Neural progenitor cell (in vitro differentiated cells): ENCODE measurements around the gene DOCK4. TPM values are rescaled to one million over a fixed set of nuclear protein-coding genes. Genes with fewer than 3 reads are reported as not detected.

Source experiments
- DNase-seq: peaks from one replicate; pipeline ENCODE4 v3.0.0-alpha.2; 2016; ENCODE audit warnings: low spot score
- H2AFZ ChIP-seq: fragments of 200-600 bp; sonication (generic); replicated peaks from 2 replicates; pipeline ENCODE4 v1.6.1; 2016; ENCODE audit warnings: antibody characterized with exemption
- H3F3A ChIP-seq: fragments of 200-600 bp; sonication (generic); 2 replicates; pipeline ENCODE4 v1.6.1; 2016; ENCODE audit warnings: antibody characterized with exemption, low read depth
- H3K27ac ChIP-seq: fragments of 200-600 bp; sonication (generic); 2 replicates; pipeline ENCODE4 v1.5.1; 2016; ENCODE audit warnings: mild to moderate bottlenecking
- H3K27me3 ChIP-seq: fragments of 200-600 bp; sonication (generic); 2 replicates; pipeline ENCODE4 v1.6.1; 2016; ENCODE audit warnings: mild to moderate bottlenecking, moderate library complexity
- H3K36me3 ChIP-seq: fragments of 200-600 bp; sonication (generic); 2 replicates; pipeline ENCODE4 v1.5.1; 2016
- H3K4me1 ChIP-seq: fragments of 200-600 bp; sonication (generic); 2 replicates; pipeline ENCODE4 v1.6.1; 2016; ENCODE audit warnings: mixed run types
- H3K4me2 ChIP-seq: fragments of 200-600 bp; sonication (generic); 2 replicates; pipeline ENCODE4 v1.6.1; 2016
- H3K4me3 ChIP-seq: fragments of 200-600 bp; sonication (generic); 2 replicates; pipeline ENCODE4 v1.5.1; 2016
- H3K79me2 ChIP-seq: fragments of 200-600 bp; sonication (generic); 2 replicates; pipeline ENCODE4 v1.6.1; 2016; ENCODE audit warnings: low read depth
- H3K9ac ChIP-seq: fragments of 200-600 bp; sonication (generic); 2 replicates; pipeline ENCODE4 v1.6.1; 2016
- H3K9me3 ChIP-seq: fragments of 200-600 bp; sonication (generic); 2 replicates; pipeline ENCODE4 v1.5.1; 2016; ENCODE audit warnings: low read depth
- H4K20me1 ChIP-seq: fragments of 200-600 bp; sonication (generic); 2 replicates; pipeline ENCODE4 v1.6.1; 2016; ENCODE audit warnings: low read depth
- H3K27ac Mint-ChIP-seq: 3 replicates; pipeline ENCODE4 v1.8.0; 2021; ENCODE audit warnings: mixed read lengths
- H3K27me3 Mint-ChIP-seq: 2 replicates; pipeline ENCODE4 v1.8.0; 2022; ENCODE audit warnings: low read depth, mild to moderate bottlenecking, inconsistent platforms, moderate library complexity, mixed read lengths; ENCODE audit not compliant: insufficient read depth
- H3K36me3 Mint-ChIP-seq: 3 replicates; pipeline ENCODE4 v1.8.0; 2021; ENCODE audit warnings: mixed read lengths
- H3K4me1 Mint-ChIP-seq: 3 replicates; pipeline ENCODE4 v1.8.0; 2021; ENCODE audit warnings: mixed read lengths
- H3K4me3 Mint-ChIP-seq: 3 replicates; pipeline ENCODE4 v1.8.0; 2021; ENCODE audit warnings: mild to moderate bottlenecking, moderate library complexity, mixed read lengths
- H3K9me3 Mint-ChIP-seq: 3 replicates; pipeline ENCODE4 v1.8.0; 2020; ENCODE audit warnings: mixed read lengths
- EZH2 ChIP-seq: fragments of 200-600 bp; sonication (generic); IDR thresholded peaks from 2 replicates; pipeline ENCODE4 v1.6.1; 2017; ENCODE audit warnings: antibody characterized with exemption, mild to moderate bottlenecking, moderate library complexity
- EZH2phosphoT487 ChIP-seq: fragments of 200-600 bp; sonication (generic); IDR thresholded peaks from 2 replicates; pipeline ENCODE4 v1.6.1; 2017; ENCODE audit warnings: antibody characterized with exemption
- total RNA-seq: library from RNA; depleted of rRNA; stranded (reverse); fragments of >200 nt; gene quantifications from 2 replicates; pipeline ENCODE4 v1.2.3, GENCODE V29; 2015; ENCODE audit warnings: low replicate concordance
- TF ChIP-seq, protein P1 (sequence below): fragments of 200-600 bp; sonication (generic); IDR thresholded peaks from 2 replicates; pipeline ENCODE4 v1.5.1; 2017; ENCODE audit warnings: antibody characterized with exemption, mild to moderate bottlenecking

Gene DOCK4
- total RNA-seq, 1 donor from 2014 or later = 11.4 TPM

DNA sequence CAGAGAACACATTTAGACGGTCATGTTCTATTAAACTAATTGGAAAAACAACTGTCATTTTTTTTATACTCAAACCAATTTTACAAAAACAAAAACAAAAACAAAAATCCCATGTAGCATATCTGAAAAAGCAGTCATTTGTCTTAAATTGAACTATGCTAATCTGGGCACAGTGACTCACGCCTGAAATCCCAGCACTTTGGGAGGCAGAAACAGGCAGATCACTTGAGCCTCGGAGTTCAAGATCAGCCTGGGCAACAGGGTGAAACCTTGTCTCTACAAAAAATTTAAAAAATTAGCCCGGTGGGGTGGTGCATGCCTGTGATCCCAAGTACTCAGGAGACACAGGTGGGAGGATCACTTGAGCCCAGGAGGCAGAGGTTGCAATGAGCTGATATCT lies 253.4 kb downstream of the DOCK4 start:
- no peak for TF ChIP-seq EZH2phosphoT487
- TF ChIP-seq EZH2 = no peak
- TF ChIP-seq, protein P1, sequence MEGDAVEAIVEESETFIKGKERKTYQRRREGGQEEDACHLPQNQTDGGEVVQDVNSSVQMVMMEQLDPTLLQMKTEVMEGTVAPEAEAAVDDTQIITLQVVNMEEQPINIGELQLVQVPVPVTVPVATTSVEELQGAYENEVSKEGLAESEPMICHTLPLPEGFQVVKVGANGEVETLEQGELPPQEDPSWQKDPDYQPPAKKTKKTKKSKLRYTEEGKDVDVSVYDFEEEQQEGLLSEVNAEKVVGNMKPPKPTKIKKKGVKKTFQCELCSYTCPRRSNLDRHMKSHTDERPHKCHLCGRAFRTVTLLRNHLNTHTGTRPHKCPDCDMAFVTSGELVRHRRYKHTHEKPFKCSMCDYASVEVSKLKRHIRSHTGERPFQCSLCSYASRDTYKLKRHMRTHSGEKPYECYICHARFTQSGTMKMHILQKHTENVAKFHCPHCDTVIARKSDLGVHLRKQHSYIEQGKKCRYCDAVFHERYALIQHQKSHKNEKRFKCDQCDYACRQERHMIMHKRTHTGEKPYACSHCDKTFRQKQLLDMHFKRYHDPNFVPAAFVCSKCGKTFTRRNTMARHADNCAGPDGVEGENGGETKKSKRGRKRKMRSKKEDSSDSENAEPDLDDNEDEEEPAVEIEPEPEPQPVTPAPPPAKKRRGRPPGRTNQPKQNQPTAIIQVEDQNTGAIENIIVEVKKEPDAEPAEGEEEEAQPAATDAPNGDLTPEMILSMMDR = no peak
- Mint-ChIP-seq H3K36me3 (no peaks in the 10 kb centered on the region), H3K27ac (no peak overlapping the region), H3K4me3 (no peak overlapping the region), H3K4me1 (peaks cover 13% of the 10 kb centered on the region), H3K27me3 (no peaks in the 10 kb centered on the region), H3K9me3 (no peaks in the 10 kb centered on the region)
- DNase-seq = no peak
- Histone ChIP-seq H3F3A (no peaks in the 10 kb centered on the region), H3K9me3 (no peaks in the 10 kb centered on the region), H4K20me1 (no peaks in the 10 kb centered on the region), H3K4me1 (peaks cover 9% of the 10 kb centered on the region), H3K36me3 (no peaks in the 10 kb centered on the region), H3K27ac (no peak overlapping the region), H3K4me3 (no peak overlapping the region), H3K27me3 (no peaks in the 10 kb centered on the region), H3K9ac (no peak overlapping the region), H2AFZ (no peak overlapping the region), H3K79me2 (no peaks in the 10 kb centered on the region), H3K4me2 (no peak overlapping the region)

DNA sequence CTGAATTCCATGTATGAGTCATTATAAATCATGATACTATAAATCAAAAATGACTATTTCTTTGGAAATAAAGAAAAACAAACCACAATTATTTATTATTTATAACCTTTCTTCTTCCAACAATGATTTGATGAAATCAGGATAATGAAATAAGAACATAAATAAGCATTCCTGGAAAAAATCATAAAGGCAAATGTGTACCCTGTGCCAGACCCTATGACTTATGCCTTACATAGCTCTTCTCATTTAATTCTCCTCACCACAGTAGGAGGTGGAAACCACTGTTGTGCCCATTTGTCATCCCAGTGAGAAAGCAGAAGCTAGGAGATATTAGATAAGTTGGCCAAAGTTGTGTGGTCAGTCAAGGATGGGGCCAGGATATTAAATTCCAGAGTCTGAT lies 255.1 kb downstream of the DOCK4 start:
- H3K4me3 ChIP-seq = no peak overlapping the region
- H3K9me3 Mint-ChIP-seq = no peaks in the 10 kb centered on the region
- H3K9me3 ChIP-seq = no peaks in the 10 kb centered on the region
- H3K4me3 Mint-ChIP-seq = no peak overlapping the region
- H3K4me1 ChIP-seq = peaks cover 9% of the 10 kb centered on the region
- H3F3A ChIP-seq = no peaks in the 10 kb centered on the region
- no peaks in the 10 kb centered on the region for H3K36me3 ChIP-seq
- no peaks in the 10 kb centered on the region for H3K27me3 ChIP-seq
- no peak overlapping the region for H3K4me2 ChIP-seq
- H3K27me3 Mint-ChIP-seq = no peaks in the 10 kb centered on the region
- TF ChIP-seq, protein P1 = no peak
- TF ChIP-seq EZH2 = no peak
- no peak for TF ChIP-seq EZH2phosphoT487
- no peaks in the 10 kb centered on the region for H3K79me2 ChIP-seq
- peaks cover 2% of the 10 kb centered on the region for H3K36me3 Mint-ChIP-seq
- H3K9ac ChIP-seq = no peak overlapping the region
- H3K27ac ChIP-seq = no peak overlapping the region
- no peaks in the 10 kb centered on the region for H4K20me1 ChIP-seq
- peaks cover 8% of the 10 kb centered on the region for H3K4me1 Mint-ChIP-seq
- H2AFZ ChIP-seq = no peak overlapping the region
- H3K27ac Mint-ChIP-seq = no peak overlapping the region
- no peak for DNase-seq

DNA sequence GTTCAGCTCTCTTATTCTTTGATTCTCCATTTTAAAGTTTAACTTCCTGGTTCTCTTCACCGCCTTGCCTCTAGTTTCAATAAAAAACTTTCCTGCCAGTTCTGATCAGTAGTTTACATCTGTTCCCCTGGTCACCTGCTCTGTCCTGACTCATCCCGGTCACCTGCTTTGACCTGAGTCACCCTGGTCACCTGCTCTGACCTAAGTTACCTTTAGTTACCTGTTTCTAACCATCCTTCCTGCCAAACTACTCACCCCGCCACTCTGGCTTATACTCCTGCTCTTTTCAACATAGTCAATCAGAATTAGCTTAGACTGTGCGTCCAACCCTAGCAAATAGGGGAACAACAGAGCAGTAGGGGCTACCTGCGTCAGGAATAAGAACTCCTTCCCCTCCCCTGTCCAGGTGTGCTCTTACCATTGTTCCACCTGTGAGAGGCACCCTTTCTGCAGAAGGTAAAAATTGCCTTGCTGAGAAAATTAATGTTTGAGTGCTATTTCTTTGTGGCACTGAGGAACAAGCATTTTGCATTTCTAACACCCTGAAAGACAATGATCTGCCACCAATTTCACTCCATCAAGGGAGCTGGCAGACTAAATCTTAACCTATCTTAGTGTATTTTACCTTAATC lies 263.6 kb downstream of the DOCK4 start:
- H3K4me2 ChIP-seq = no peak overlapping the region
- H3K27ac Mint-ChIP-seq = no peak overlapping the region
- peaks cover 18% of the 10 kb centered on the region for H3K9me3 Mint-ChIP-seq
- TF ChIP-seq, protein P1 = no peak
- TF ChIP-seq EZH2 (no peak), EZH2phosphoT487 (no peak)
- no peaks in the 10 kb centered on the region for H3K27me3 Mint-ChIP-seq
- no peak overlapping the region for H3K4me3 ChIP-seq
- H3K4me1 Mint-ChIP-seq = no peaks in the 10 kb centered on the region
- H3K4me1 ChIP-seq = peaks cover 3% of the 10 kb centered on the region
- H3K36me3 Mint-ChIP-seq = peaks cover 36% of the 10 kb centered on the region
- H3K9ac ChIP-seq = no peak overlapping the region
- H3F3A ChIP-seq = peaks cover 2% of the 10 kb centered on the region
- H2AFZ ChIP-seq = no peak overlapping the region
- no peaks in the 10 kb centered on the region for H3K9me3 ChIP-seq
- no peak overlapping the region for H3K27ac ChIP-seq
- H3K4me3 Mint-ChIP-seq = no peak overlapping the region
- no peaks in the 10 kb centered on the region for H3K36me3 ChIP-seq
- no peak for DNase-seq
- no peaks in the 10 kb centered on the region for H3K27me3 ChIP-seq
- no peaks in the 10 kb centered on the region for H3K79me2 ChIP-seq
- H4K20me1 ChIP-seq = no peaks in the 10 kb centered on the region
